ENCODE data around the gene FXYD7.

The FXYD7 gene

DNA sequence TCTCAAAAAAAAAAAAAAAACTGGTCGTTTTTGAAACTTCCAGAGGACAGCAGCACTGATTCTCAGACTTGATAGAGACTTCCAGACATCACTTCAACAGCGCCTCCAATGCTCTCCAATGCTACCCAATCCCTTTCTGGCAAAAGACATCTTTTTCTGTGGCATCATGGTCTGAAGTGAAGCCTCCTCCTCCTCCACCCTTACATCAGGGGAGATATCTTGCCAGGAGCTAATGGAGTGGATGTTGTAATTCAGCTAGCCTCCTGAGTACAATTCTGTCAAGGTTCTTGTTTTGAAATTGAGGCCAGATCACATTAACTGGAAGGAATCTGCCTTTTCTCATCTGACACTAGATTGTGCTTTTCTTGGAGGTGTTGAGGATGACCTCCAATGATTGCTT, 35.6 kb downstream of the FXYD7 start:
- TF ChIP-seq POLR2AphosphoS5 (IDR thresholded peaks at IDR 0.05; ENCODE audit: low read depth), result no peak
- TF ChIP-seq, protein P1, sequence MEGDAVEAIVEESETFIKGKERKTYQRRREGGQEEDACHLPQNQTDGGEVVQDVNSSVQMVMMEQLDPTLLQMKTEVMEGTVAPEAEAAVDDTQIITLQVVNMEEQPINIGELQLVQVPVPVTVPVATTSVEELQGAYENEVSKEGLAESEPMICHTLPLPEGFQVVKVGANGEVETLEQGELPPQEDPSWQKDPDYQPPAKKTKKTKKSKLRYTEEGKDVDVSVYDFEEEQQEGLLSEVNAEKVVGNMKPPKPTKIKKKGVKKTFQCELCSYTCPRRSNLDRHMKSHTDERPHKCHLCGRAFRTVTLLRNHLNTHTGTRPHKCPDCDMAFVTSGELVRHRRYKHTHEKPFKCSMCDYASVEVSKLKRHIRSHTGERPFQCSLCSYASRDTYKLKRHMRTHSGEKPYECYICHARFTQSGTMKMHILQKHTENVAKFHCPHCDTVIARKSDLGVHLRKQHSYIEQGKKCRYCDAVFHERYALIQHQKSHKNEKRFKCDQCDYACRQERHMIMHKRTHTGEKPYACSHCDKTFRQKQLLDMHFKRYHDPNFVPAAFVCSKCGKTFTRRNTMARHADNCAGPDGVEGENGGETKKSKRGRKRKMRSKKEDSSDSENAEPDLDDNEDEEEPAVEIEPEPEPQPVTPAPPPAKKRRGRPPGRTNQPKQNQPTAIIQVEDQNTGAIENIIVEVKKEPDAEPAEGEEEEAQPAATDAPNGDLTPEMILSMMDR (IDR thresholded peaks at IDR 0.05; ENCODE audit: insufficient read depth, low read length), result no peak
- TF ChIP-seq SPI1 (IDR thresholded peaks at IDR 0.05; ENCODE audit: borderline replicate concordance, low read depth), result no peak
- TF ChIP-seq REST (IDR thresholded peaks at IDR 0.05; ENCODE audit: insufficient replicate concordance, low read depth), result no peak
- TF ChIP-seq GABPA (IDR thresholded peaks at IDR 0.05; ENCODE audit: low read depth), result no peak
- Histone ChIP-seq H3K4me3 (replicated peaks; ENCODE audit: insufficient read depth, low read length) (no peak overlapping the region), H3K27ac (replicated peaks) (no peak overlapping the region), H3K27me3 (ENCODE audit: insufficient read depth, poor library complexity, severe bottlenecking) (no peaks in the 10 kb centered on the region)
- no peak for DNase-seq (ENCODE audit: low read depth in 1 of 2, low spot score in 1 of 2)

DNA sequence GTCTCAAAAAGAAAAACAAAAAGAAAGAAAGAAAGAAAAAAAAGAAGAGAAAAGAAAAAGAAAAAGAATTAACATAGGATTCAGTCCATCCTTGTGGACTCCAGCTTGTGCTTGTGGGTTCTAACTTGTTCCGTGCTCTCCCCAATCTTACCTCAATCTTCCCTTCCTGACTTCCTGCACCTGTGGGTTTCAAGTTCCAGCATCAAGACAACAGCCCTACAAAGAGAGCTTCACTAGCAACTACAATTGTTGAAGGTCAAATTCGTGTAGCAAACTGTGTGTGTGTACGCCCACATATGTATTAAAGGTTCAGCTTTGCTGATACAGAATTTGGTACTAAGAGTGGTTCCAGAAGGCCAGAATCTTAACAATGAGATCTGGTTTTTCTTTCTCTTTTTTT, 36.8 kb downstream of the FXYD7 start:
- H3K27me3 ChIP-seq (ENCODE audit: insufficient read depth, poor library complexity, severe bottlenecking), result no peaks in the 10 kb centered on the region
- TF ChIP-seq SPI1 (IDR thresholded peaks at IDR 0.05; ENCODE audit: borderline replicate concordance, low read depth) (no peak), REST (IDR thresholded peaks at IDR 0.05; ENCODE audit: insufficient replicate concordance, low read depth) (no peak), POLR2AphosphoS5 (IDR thresholded peaks at IDR 0.05; ENCODE audit: low read depth) (no peak), GABPA (IDR thresholded peaks at IDR 0.05; ENCODE audit: low read depth) (no peak)
- TF ChIP-seq, protein P1 (IDR thresholded peaks at IDR 0.05; ENCODE audit: insufficient read depth, low read length), result no peak
- H3K4me3 ChIP-seq (replicated peaks; ENCODE audit: insufficient read depth, low read length), result no peak overlapping the region
- no peak overlapping the region for H3K27ac ChIP-seq (replicated peaks)
- no peak for DNase-seq (ENCODE audit: low read depth in 1 of 2, low spot score in 1 of 2)

DNA sequence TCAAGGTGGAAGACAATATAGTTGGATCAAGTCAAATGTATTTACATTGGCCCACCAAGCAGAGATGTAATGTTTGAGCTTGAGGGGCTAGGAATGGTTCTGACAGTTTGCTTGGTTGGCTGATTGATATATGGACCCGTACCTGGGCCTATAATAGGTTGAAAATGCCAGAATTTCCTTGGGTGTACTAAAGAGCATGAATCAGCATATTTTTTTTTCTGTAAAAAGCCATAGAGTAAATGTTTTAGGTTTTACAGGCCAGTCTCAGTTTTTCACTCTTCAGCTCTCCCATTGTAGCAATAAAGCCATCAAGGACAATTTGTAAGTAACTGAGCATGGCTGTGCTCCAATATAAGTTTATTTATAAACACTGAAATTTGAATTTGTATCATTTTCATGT, 38.3 kb downstream of the FXYD7 start:
- Histone ChIP-seq H3K27ac (replicated peaks) (no peak overlapping the region), H3K4me3 (replicated peaks; ENCODE audit: insufficient read depth, low read length) (no peak overlapping the region), H3K27me3 (ENCODE audit: insufficient read depth, poor library complexity, severe bottlenecking) (no peaks in the 10 kb centered on the region)
- no peak for DNase-seq (ENCODE audit: low read depth in 1 of 2, low spot score in 1 of 2)
- TF ChIP-seq REST (IDR thresholded peaks at IDR 0.05; ENCODE audit: insufficient replicate concordance, low read depth) (no peak), SPI1 (IDR thresholded peaks at IDR 0.05; ENCODE audit: borderline replicate concordance, low read depth) (no peak), POLR2AphosphoS5 (IDR thresholded peaks at IDR 0.05; ENCODE audit: low read depth) (no peak), GABPA (IDR thresholded peaks at IDR 0.05; ENCODE audit: low read depth) (no peak)
- TF ChIP-seq, protein P1 (IDR thresholded peaks at IDR 0.05; ENCODE audit: insufficient read depth, low read length), result no peak
